Measurements from ENCODE around the gene LMLN. TPM values are rescaled to one million over a fixed set of nuclear protein-coding genes. Genes with fewer than 3 reads are reported as not detected.

The LMLN gene
- total RNA-seq, 3 donors from 2014 or later = 3.8 to 8.1 (median 5.7) TPM

GRCh38 chr3:197936819-197937384 lies 23.1 kb upstream of the LMLN start:
- TF ChIP-seq, protein P1, sequence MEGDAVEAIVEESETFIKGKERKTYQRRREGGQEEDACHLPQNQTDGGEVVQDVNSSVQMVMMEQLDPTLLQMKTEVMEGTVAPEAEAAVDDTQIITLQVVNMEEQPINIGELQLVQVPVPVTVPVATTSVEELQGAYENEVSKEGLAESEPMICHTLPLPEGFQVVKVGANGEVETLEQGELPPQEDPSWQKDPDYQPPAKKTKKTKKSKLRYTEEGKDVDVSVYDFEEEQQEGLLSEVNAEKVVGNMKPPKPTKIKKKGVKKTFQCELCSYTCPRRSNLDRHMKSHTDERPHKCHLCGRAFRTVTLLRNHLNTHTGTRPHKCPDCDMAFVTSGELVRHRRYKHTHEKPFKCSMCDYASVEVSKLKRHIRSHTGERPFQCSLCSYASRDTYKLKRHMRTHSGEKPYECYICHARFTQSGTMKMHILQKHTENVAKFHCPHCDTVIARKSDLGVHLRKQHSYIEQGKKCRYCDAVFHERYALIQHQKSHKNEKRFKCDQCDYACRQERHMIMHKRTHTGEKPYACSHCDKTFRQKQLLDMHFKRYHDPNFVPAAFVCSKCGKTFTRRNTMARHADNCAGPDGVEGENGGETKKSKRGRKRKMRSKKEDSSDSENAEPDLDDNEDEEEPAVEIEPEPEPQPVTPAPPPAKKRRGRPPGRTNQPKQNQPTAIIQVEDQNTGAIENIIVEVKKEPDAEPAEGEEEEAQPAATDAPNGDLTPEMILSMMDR (IDR thresholded peaks at IDR 0.05) = no peak
- Histone ChIP-seq H3K4me3 (no peak overlapping the region), H3K36me3 (ENCODE audit: low read depth) (no peaks in the 10 kb centered on the region), H3K9me3 (no peaks in the 10 kb centered on the region), H3K4me1 (ENCODE audit: low read depth) (no peaks in the 10 kb centered on the region)
- DNase-seq (no peak), ATAC-seq (no peak)
- intact Hi-C loops (cut with DNase I, micrococcal nuclease) = no loop called here

GRCh38 chr3:197940745-197941384 lies 19.2 kb upstream of the LMLN start:
- Histone ChIP-seq H3K9me3 (no peaks in the 10 kb centered on the region), H3K4me1 (ENCODE audit: low read depth) (no peaks in the 10 kb centered on the region), H3K4me3 (no peak overlapping the region), H3K36me3 (ENCODE audit: low read depth) (no peaks in the 10 kb centered on the region)
- ATAC-seq = no peak
- no peak for DNase-seq
- intact Hi-C loops (cut with DNase I, micrococcal nuclease) = no loop called here
- TF ChIP-seq, protein P1 (IDR thresholded peaks at IDR 0.05) = no peak

DNA sequence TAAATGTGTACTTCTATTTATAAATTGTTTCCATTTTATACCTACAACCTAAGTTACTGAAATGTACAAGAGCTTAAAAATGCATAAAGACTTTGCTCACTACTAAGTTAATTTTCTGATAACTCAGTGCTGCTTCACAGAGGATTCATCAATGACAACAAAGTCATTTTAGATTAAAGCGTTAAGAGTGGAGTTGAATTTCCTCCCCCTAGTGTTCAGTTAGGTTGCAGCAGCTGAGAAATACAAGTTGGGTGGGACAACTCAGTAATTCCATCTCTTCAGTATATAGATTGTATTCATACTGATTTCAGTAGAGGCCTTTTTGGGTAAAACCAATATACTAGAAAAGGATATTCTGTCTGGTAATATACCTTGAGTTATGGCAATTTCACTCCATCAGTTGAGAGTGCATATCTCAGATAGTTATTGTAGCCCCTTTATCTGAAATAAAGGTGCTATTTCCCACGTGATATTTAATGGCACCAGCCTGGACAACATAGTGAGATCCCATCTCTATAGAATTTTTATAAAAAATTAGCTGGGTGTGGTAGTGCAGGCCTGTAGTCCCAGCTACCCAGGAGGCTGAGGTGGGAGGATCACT lies 17.0 kb upstream of the LMLN start:
- TF ChIP-seq, protein P1 (IDR thresholded peaks at IDR 0.05) = peak; percentile 56
- ATAC-seq (peak; percentile 36), DNase-seq (peak in 1 of 3 donors; percentile 33)
- H3K4me3 ChIP-seq = no peak overlapping the region
- no peaks in the 10 kb centered on the region for H3K9me3 ChIP-seq
- H3K4me1 ChIP-seq (ENCODE audit: low read depth) = no peaks in the 10 kb centered on the region
- intact Hi-C loops (cut with DNase I, micrococcal nuclease) = no loop called here
- no peaks in the 10 kb centered on the region for H3K36me3 ChIP-seq (ENCODE audit: low read depth)

DNA sequence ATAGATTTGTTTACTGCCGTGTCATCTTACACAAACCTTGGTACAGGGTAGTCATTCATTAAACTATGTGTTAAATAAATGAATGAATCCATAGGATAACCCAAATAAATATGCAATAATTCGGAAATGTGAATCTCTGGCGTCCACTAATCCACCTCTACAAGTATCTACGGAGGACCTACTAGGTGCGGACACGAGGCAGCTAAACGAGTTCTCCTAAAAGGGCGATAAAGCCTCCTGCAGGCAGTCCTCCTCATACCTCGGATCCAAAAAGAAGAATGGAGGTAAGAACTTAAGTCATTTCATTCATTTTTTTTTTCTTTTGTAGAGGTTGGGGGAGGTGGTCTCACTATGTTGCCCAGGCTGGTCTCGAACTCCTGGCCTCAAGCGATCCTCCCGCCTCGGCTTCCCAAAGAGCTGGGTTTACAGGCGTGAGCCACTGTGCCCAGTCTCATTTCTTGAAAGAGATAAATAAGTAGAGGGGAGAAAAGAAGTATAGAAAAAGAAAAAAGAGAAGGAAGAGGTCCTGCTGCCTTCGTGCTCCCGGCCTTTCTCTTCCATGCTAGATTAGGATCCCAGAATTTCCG lies 10.7 kb upstream of the LMLN start:
- DNase-seq (peak in 1 of 3 donors; percentile 42), ATAC-seq (no peak)
- no peak overlapping the region for H3K4me3 ChIP-seq
- peaks cover 27% of the 10 kb centered on the region for H3K4me1 ChIP-seq (ENCODE audit: low read depth)
- H3K36me3 ChIP-seq (ENCODE audit: low read depth) = peaks cover 9% of the 10 kb centered on the region
- H3K9me3 ChIP-seq = no peaks in the 10 kb centered on the region
- intact Hi-C loops (cut with DNase I, micrococcal nuclease) = no loop called here
- TF ChIP-seq, protein P1 (IDR thresholded peaks at IDR 0.05) = no peak

- DNase-seq (peak; percentile 86 to 92 (median 90)), ATAC-seq (peak; percentile 95)
- TF ChIP-seq, protein P1 (IDR thresholded peaks at IDR 0.05) = no peak
- Histone ChIP-seq H3K9me3 (no peaks in the 10 kb centered on the region), H3K36me3 (ENCODE audit: low read depth) (peaks cover 15% of the 10 kb centered on the region), H3K4me1 (ENCODE audit: low read depth) (peaks cover 27% of the 10 kb centered on the region), H3K4me3 (peak within 1 kb of the TSS; percentile 45)
- intact Hi-C loops (cut with DNase I, micrococcal nuclease) = no loop called here
These were observed 10.0 kb upstream of the LMLN start, which contains the start of gene RPL35A for GRCh38 chr3:197949778-197950676. RPL35A (plus strand) TSS chr3:197950190; CDS start chr3:197950968, 778 bp downstream.

All from mucosa of descending colon (tissue), 3 donors.